ENCODE data around the gene ENTPD8.

ENTPD8 gene

GRCh38 chr9:137432687-137433348 is 8.3 kb downstream of the ENTPD8 start:
- H3K4me1 ChIP-seq (ENCODE audit: low read depth, poor library complexity, severe bottlenecking) = peaks cover 6% of the 10 kb centered on the region
- no peaks in the 10 kb centered on the region for H3K36me3 ChIP-seq (ENCODE audit: insufficient read depth)
- H3K9ac ChIP-seq = no peak overlapping the region
- TF ChIP-seq, protein P1, sequence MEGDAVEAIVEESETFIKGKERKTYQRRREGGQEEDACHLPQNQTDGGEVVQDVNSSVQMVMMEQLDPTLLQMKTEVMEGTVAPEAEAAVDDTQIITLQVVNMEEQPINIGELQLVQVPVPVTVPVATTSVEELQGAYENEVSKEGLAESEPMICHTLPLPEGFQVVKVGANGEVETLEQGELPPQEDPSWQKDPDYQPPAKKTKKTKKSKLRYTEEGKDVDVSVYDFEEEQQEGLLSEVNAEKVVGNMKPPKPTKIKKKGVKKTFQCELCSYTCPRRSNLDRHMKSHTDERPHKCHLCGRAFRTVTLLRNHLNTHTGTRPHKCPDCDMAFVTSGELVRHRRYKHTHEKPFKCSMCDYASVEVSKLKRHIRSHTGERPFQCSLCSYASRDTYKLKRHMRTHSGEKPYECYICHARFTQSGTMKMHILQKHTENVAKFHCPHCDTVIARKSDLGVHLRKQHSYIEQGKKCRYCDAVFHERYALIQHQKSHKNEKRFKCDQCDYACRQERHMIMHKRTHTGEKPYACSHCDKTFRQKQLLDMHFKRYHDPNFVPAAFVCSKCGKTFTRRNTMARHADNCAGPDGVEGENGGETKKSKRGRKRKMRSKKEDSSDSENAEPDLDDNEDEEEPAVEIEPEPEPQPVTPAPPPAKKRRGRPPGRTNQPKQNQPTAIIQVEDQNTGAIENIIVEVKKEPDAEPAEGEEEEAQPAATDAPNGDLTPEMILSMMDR (conservative IDR thresholded peaks at IDR 0.05; ENCODE audit: low read depth, low read length) = no peak
- no peak overlapping the region for H3K27ac ChIP-seq
- no peaks in the 10 kb centered on the region for H4K20me1 ChIP-seq (ENCODE audit: insufficient read depth)
- no peaks in the 10 kb centered on the region for H3K79me2 ChIP-seq (ENCODE audit: insufficient read depth, low read depth)
- H3K27me3 ChIP-seq (ENCODE audit: insufficient read depth, low read depth) = peaks cover 67% of the 10 kb centered on the region
- no peak overlapping the region for H2AFZ ChIP-seq (ENCODE audit: low read depth)
- no peak overlapping the region for H3K4me3 ChIP-seq (IDR thresholded peaks at IDR 0.05; ENCODE audit: insufficient read depth, low read depth, low read length)
- H3K4me2 ChIP-seq = no peak overlapping the region

- Histone ChIP-seq H3K79me2 (ENCODE audit: insufficient read depth, low read depth) (no peaks in the 10 kb centered on the region), H3K27me3 (ENCODE audit: insufficient read depth, low read depth) (peaks cover 58% of the 10 kb centered on the region), H2AFZ (ENCODE audit: low read depth) (no peak overlapping the region), H3K4me3 (IDR thresholded peaks at IDR 0.05; ENCODE audit: insufficient read depth, low read depth, low read length) (no peak overlapping the region), H3K36me3 (ENCODE audit: insufficient read depth) (no peaks in the 10 kb centered on the region), H3K4me2 (no peak overlapping the region), H4K20me1 (ENCODE audit: insufficient read depth) (no peaks in the 10 kb centered on the region), H3K27ac (no peak overlapping the region), H3K9ac (no peak overlapping the region), H3K4me1 (ENCODE audit: low read depth, poor library complexity, severe bottlenecking) (peaks cover 6% of the 10 kb centered on the region)
- TF ChIP-seq, protein P1 (conservative IDR thresholded peaks at IDR 0.05; ENCODE audit: low read depth, low read length) = no peak
These were observed 9.7 kb downstream of the ENTPD8 start for GRCh38 chr9:137431416-137431931.

GRCh38 chr9:137430723-137431415 is 10.3 kb downstream of the ENTPD8 start:
- Histone ChIP-seq H3K27ac (no peak overlapping the region), H3K27me3 (ENCODE audit: insufficient read depth, low read depth) (peaks cover 53% of the 10 kb centered on the region), H2AFZ (ENCODE audit: low read depth) (no peak overlapping the region), H3K4me2 (no peak overlapping the region; the same call in 1 of the 2 replicates), H3K4me3 (IDR thresholded peaks at IDR 0.05; ENCODE audit: insufficient read depth, low read depth, low read length) (no peak overlapping the region), H3K36me3 (ENCODE audit: insufficient read depth) (no peaks in the 10 kb centered on the region), H3K4me1 (ENCODE audit: low read depth, poor library complexity, severe bottlenecking) (peaks cover 6% of the 10 kb centered on the region), H3K9ac (no peak overlapping the region), H4K20me1 (ENCODE audit: insufficient read depth) (no peaks in the 10 kb centered on the region), H3K79me2 (ENCODE audit: insufficient read depth, low read depth) (no peaks in the 10 kb centered on the region)
- TF ChIP-seq, protein P1 (conservative IDR thresholded peaks at IDR 0.05; ENCODE audit: low read depth, low read length) = no peak

DNA sequence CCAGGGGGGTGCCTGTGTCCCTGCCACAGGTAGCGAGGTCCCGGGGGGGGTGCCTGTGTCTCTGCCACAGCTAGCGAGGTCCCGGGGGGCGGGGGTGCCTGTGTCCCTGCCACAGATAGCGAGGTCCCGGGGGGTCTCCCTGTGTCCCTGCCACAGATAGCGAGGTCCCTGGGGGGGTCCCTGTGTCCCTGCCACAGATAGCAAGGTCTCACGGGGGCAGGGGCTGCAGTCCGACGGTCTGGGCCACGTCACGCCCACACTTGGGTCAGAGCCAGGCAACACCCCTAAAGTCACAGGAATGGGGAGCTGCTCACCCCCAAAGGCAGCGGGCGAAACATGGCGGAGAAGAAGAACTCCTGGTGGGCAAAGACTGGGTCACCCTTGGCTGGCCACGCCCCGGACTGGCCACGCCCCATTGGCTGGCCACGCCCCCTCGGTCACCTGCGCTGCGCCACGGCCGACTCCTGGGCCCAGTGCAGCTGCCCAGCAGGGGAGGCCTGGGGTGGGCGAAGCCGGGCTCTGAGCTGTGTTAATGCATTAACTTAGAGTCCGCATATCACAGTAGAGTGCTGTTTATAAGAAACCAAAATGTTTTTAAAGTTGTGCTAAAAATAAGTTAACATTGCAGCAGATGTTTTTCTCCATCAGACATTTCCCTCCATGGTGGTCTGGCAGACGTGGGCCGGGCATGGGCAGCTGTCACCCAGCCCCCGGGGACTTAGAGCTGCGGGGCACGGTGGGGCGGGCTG is 11.0 kb downstream of the ENTPD8 start:
- H3K4me1 ChIP-seq (ENCODE audit: low read depth, poor library complexity, severe bottlenecking) = peaks cover 10% of the 10 kb centered on the region
- peaks cover 49% of the 10 kb centered on the region for H3K27me3 ChIP-seq (ENCODE audit: insufficient read depth, low read depth)
- no peak overlapping the region for H3K9ac ChIP-seq
- H3K4me2 ChIP-seq = no peak overlapping the region; the same call in 1 of the 2 replicates
- H4K20me1 ChIP-seq (ENCODE audit: insufficient read depth) = no peaks in the 10 kb centered on the region
- H3K79me2 ChIP-seq (ENCODE audit: insufficient read depth, low read depth) = no peaks in the 10 kb centered on the region
- H3K4me3 ChIP-seq (IDR thresholded peaks at IDR 0.05; ENCODE audit: insufficient read depth, low read depth, low read length) = no peak overlapping the region
- H3K27ac ChIP-seq = no peak overlapping the region
- TF ChIP-seq, protein P1 (conservative IDR thresholded peaks at IDR 0.05; ENCODE audit: low read depth, low read length) = no peak
- no peak overlapping the region for H2AFZ ChIP-seq (ENCODE audit: low read depth)
- no peaks in the 10 kb centered on the region for H3K36me3 ChIP-seq (ENCODE audit: insufficient read depth)
